Measurements from ENCODE around the gene KDELR3. TPM values are rescaled to one million over a fixed set of nuclear protein-coding genes. Genes with fewer than 3 reads are reported as not detected.

KDELR3 gene
- total RNA-seq, 1 experiment from 2014 or later = 11.6 TPM

- Histone ChIP-seq H3K27me3 (ENCODE audit: control insufficient read depth, insufficient read depth, low read length) (no peaks in the 10 kb centered on the region), H3K9me3 (ENCODE audit: control insufficient read depth, insufficient read depth, low read depth, low read length) (no peaks in the 10 kb centered on the region), H3K36me3 (ENCODE audit: control insufficient read depth, insufficient read depth, low read length) (no peaks in the 10 kb centered on the region), H3K27ac (ENCODE audit: low read length) (no peak overlapping the region), H3K4me3 (ENCODE audit: low read depth in 2 of 2, low read length in 2 of 2) (no peak overlapping the region), H3K4me1 (ENCODE audit: control insufficient read depth, insufficient read depth, low read length) (no peaks in the 10 kb centered on the region; the same call in 1 of the 2 replicates)
- in situ Hi-C loops (cut with HindIII; ENCODE audit: low pct_unique_long_range_greater_than_20kb, low sequenced_read_pairs) = no loop called here
- ATAC-seq (no peak), DNase-seq (ENCODE audit: low read depth, low spot score) (no peak)
- TF ChIP-seq TCF7L2 (IDR thresholded peaks at IDR 0.05; ENCODE audit: low read depth, low read length) = no peak
- TF ChIP-seq POLR2AphosphoS5 (IDR thresholded peaks at IDR 0.05; ENCODE audit: low read depth, low read length) = no peak
- TF ChIP-seq REST (IDR thresholded peaks at IDR 0.05; ENCODE audit: insufficient read depth in 1 of 2, low read depth in 2 of 2, low read length in 1 of 2) = no peak
- no peak for TF ChIP-seq SIN3A (IDR thresholded peaks at IDR 0.05; ENCODE audit: borderline replicate concordance, insufficient read depth, low read depth, low read length)
- no peak for TF ChIP-seq CTCF (IDR thresholded peaks at IDR 0.05)
- intact Hi-C loops (cut with micrococcal nuclease; ENCODE audit: unreplicated experiment) = no loop called here
- no TSS peak for BruUV-seq (replicated peaks)
- ChIA-PET POLR2A (no interaction called here), CTCF (no interaction called here)
These were observed 41.3 kb upstream of the KDELR3 start for GRCh38 chr22:38426628-38427027.

GRCh38 chr22:38427465-38427864 lies 40.4 kb upstream of the KDELR3 start:
- no TSS peak for BruUV-seq (replicated peaks)
- H3K4me3 ChIP-seq (ENCODE audit: low read depth in 2 of 2, low read length in 2 of 2) = no peak overlapping the region
- ChIA-PET POLR2A (no interaction called here), CTCF (no interaction called here)
- H3K4me1 ChIP-seq (ENCODE audit: control insufficient read depth, insufficient read depth, low read length) = no peaks in the 10 kb centered on the region; the same call in 1 of the 2 replicates
- TF ChIP-seq POLR2AphosphoS5 (IDR thresholded peaks at IDR 0.05; ENCODE audit: low read depth, low read length) (no peak), SIN3A (IDR thresholded peaks at IDR 0.05; ENCODE audit: borderline replicate concordance, insufficient read depth, low read depth, low read length) (no peak), CTCF (IDR thresholded peaks at IDR 0.05) (no peak), TCF7L2 (IDR thresholded peaks at IDR 0.05; ENCODE audit: low read depth, low read length) (no peak)
- H3K27ac ChIP-seq (ENCODE audit: low read length) = no peak overlapping the region
- H3K9me3 ChIP-seq (ENCODE audit: control insufficient read depth, insufficient read depth, low read depth, low read length) = no peaks in the 10 kb centered on the region
- no peaks in the 10 kb centered on the region for H3K27me3 ChIP-seq (ENCODE audit: control insufficient read depth, insufficient read depth, low read length)
- H3K36me3 ChIP-seq (ENCODE audit: control insufficient read depth, insufficient read depth, low read length) = no peaks in the 10 kb centered on the region
- DNase-seq (ENCODE audit: low read depth, low spot score) (no peak), ATAC-seq (no peak)
- intact Hi-C loops (cut with micrococcal nuclease; ENCODE audit: unreplicated experiment) = no loop called here
- in situ Hi-C loops (cut with HindIII; ENCODE audit: low pct_unique_long_range_greater_than_20kb, low sequenced_read_pairs) = no loop called here

Measured in Panc1 (cell line).